OCI-LY7 (cell line): ENCODE measurements around the gene RFPL3. TPM values are rescaled to one million over a fixed set of nuclear protein-coding genes. Genes with fewer than 3 reads are reported as not detected.

Experiments
- BruUV-seq: library from RNA; stranded (reverse); fragments of 400-500 nt; replicated peaks from 2 replicates; lab custom pipeline; 2021; lab: Mats Ljungman, UMichigan
- CTCF ChIA-PET: fragments of 300-600 bp; sonication (Branson Sonifier 250); formaldehyde crosslinking; loops from one replicate; lab custom pipeline; 2022; ENCODE audit warnings: antibody characterized with exemption; ENCODE audit not compliant: unreplicated experiment; lab: Charles Lee
- POLR2A ChIA-PET: fragments of 300-600 bp; sonication (Branson Sonifier 250); formaldehyde crosslinking; loops from one replicate; lab custom pipeline; 2022; ENCODE audit warnings: antibody characterized with exemption; lab: Charles Lee
- DNase-seq: peaks from one replicate; pipeline ENCODE4 v3.0.0-alpha.2; 2015; ENCODE audit warnings: low spot score
- H2AFZ ChIP-seq: fragments of 200-600 bp; sonication (generic), shearing (Covaris generic); 2 replicates; pipeline ENCODE4 v1.6.1; 2014; ENCODE audit warnings: mild to moderate bottlenecking, antibody characterized with exemption, low read length, moderate library complexity
- H3K27ac ChIP-seq: fragments of 200-600 bp; sonication (generic); 2 replicates; pipeline ENCODE4 v1.5.1; 2014; ENCODE audit warnings: mixed run types, low read depth, mild to moderate bottlenecking, moderate library complexity, low read length, inconsistent platforms; ENCODE audit not compliant: poor library complexity, severe bottlenecking
- H3K36me3 ChIP-seq: fragments of 200-600 bp; sonication (generic); 2 replicates; pipeline ENCODE4 v1.6.1; 2014; ENCODE audit warnings: mild to moderate bottlenecking, antibody characterized with exemption, low read length, moderate library complexity, mixed read lengths; ENCODE audit not compliant: insufficient read depth
- H3K4me1 ChIP-seq: fragments of 200-600 bp; sonication (generic); 2 replicates; pipeline ENCODE4 v1.5.1; 2014; ENCODE audit warnings: mild to moderate bottlenecking, low read length; ENCODE audit not compliant: insufficient read depth, poor library complexity, severe bottlenecking
- H3K4me2 ChIP-seq: fragments of 200-600 bp; sonication (generic); 2 replicates; pipeline ENCODE4 v1.6.1; 2014; ENCODE audit warnings: mild to moderate bottlenecking, low read length
- H3K4me3 ChIP-seq: fragments of 200-600 bp; sonication (generic); 2 replicates; pipeline ENCODE4 v1.5.1; 2014; ENCODE audit warnings: mild to moderate bottlenecking, low read depth, low read length; ENCODE audit not compliant: poor library complexity, severe bottlenecking
- H3K79me2 ChIP-seq: fragments of 200-600 bp; sonication (generic); 2 replicates; pipeline ENCODE4 v1.6.1; 2016; ENCODE audit warnings: low read depth, mild to moderate bottlenecking, low read length, moderate library complexity, mixed read lengths; ENCODE audit not compliant: insufficient read depth
- H3K9me2 ChIP-seq: fragments of 200-600 bp; sonication (generic); 2 replicates; pipeline ENCODE4 v1.6.1; 2016; ENCODE audit warnings: mild to moderate bottlenecking, low read length, mixed read lengths; ENCODE audit not compliant: insufficient read depth
- H3K9me3 ChIP-seq: fragments of 200-600 bp; sonication (generic); 2 replicates; pipeline ENCODE4 v1.6.1; 2014; ENCODE audit warnings: mild to moderate bottlenecking, mixed run types, low read length, mixed read lengths
- H4K20me1 ChIP-seq: fragments of 200-600 bp; sonication (generic); 2 replicates; pipeline ENCODE4 v1.6.1; 2014; ENCODE audit warnings: mild to moderate bottlenecking, antibody characterized with exemption, low read length, moderate library complexity, mixed read lengths; ENCODE audit not compliant: insufficient read depth
- EZH2phosphoT487 ChIP-seq: fragments of 200-600 bp; sonication (generic); IDR thresholded peaks from 2 replicates; pipeline ENCODE4 v1.6.1; 2018; ENCODE audit warnings: low read depth, borderline replicate concordance, mild to moderate bottlenecking, mixed run types, antibody characterized with exemption, low read length, moderate library complexity, mixed read lengths
- intact Hi-C: fragments of 100-400 bp; cut with micrococcal nuclease; formaldehyde crosslinking; loops from one replicate; pipeline ENCODE4 v1.10.0; 2022; ENCODE audit not compliant: unreplicated experiment
- total RNA-seq, 2 experiments: library from RNA; depleted of rRNA in 1 of 2; stranded (reverse); fragments of >200 nt in 1 of 2; shearing (Covaris generic) in 1 of 2; gene quantifications; 2 replicates each; pipeline ENCODE4 v1.2.3, GENCODE V29; 2014 to 2022
- TF ChIP-seq, protein P1 (sequence below): fragments of 200-600 bp; sonication (generic); conservative IDR thresholded peaks from 2 replicates; pipeline ENCODE4 v1.5.1; 2014; ENCODE audit warnings: mild to moderate bottlenecking, antibody characterized with exemption, low read length, moderate library complexity, mixed read lengths

RFPL3 gene
- total RNA-seq, 2 experiments from 2014 or later: not detected

DNA sequence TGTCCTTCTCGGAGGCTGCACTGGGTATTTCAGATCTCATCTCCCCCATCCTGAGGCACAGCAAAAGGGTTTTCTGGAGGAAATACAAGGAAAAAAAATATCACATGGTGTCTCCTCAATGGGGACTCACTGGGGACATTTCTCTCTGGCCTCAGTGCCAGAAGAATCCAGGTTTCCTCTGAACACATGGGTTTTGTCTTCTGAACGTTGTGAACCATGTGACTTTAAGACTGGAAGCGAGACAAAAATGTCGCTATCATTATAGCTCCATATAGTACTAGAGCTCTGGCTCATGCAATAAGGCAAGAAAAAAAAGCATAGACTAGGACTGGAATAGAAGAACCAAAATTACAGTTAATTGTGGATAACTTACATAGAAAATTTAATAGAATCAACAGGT is 44.9 kb upstream of the RFPL3 start:
- Histone ChIP-seq H3K79me2 (no peaks in the 10 kb centered on the region), H4K20me1 (no peaks in the 10 kb centered on the region), H3K4me1 (no peaks in the 10 kb centered on the region), H2AFZ (no peak overlapping the region), H3K4me2 (no peak overlapping the region), H3K27ac (no peak overlapping the region), H3K9me2 (no peaks in the 10 kb centered on the region), H3K9me3 (no peaks in the 10 kb centered on the region), H3K36me3 (no peaks in the 10 kb centered on the region), H3K4me3 (no peak overlapping the region)
- no TSS peak for BruUV-seq
- ChIA-PET POLR2A (no interaction called here), CTCF (no interaction called here)
- no peak for DNase-seq
- intact Hi-C loops: no loop called here
- TF ChIP-seq, protein P1, sequence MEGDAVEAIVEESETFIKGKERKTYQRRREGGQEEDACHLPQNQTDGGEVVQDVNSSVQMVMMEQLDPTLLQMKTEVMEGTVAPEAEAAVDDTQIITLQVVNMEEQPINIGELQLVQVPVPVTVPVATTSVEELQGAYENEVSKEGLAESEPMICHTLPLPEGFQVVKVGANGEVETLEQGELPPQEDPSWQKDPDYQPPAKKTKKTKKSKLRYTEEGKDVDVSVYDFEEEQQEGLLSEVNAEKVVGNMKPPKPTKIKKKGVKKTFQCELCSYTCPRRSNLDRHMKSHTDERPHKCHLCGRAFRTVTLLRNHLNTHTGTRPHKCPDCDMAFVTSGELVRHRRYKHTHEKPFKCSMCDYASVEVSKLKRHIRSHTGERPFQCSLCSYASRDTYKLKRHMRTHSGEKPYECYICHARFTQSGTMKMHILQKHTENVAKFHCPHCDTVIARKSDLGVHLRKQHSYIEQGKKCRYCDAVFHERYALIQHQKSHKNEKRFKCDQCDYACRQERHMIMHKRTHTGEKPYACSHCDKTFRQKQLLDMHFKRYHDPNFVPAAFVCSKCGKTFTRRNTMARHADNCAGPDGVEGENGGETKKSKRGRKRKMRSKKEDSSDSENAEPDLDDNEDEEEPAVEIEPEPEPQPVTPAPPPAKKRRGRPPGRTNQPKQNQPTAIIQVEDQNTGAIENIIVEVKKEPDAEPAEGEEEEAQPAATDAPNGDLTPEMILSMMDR: no peak
- no peak for TF ChIP-seq EZH2phosphoT487

GRCh38 chr22:32313532-32313931 is 44.1 kb upstream of the RFPL3 start:
- Histone ChIP-seq H3K4me3 (no peak overlapping the region), H3K9me3 (no peaks in the 10 kb centered on the region), H3K9me2 (no peaks in the 10 kb centered on the region), H3K36me3 (no peaks in the 10 kb centered on the region), H2AFZ (no peak overlapping the region), H3K4me2 (no peak overlapping the region), H3K27ac (no peak overlapping the region), H4K20me1 (no peaks in the 10 kb centered on the region), H3K79me2 (no peaks in the 10 kb centered on the region), H3K4me1 (no peaks in the 10 kb centered on the region)
- intact Hi-C loops: no loop called here
- no TSS peak for BruUV-seq
- no peak for DNase-seq
- POLR2A ChIA-PET: no interaction called here
- TF ChIP-seq EZH2phosphoT487: no peak
- TF ChIP-seq, protein P1: no peak
- CTCF ChIA-PET: no interaction called here

GRCh38 chr22:32317524-32317923 is 40.1 kb upstream of the RFPL3 start:
- TF ChIP-seq, protein P1: no peak
- TF ChIP-seq EZH2phosphoT487: no peak
- Histone ChIP-seq H3K4me3 (no peak overlapping the region), H3K36me3 (no peaks in the 10 kb centered on the region), H3K4me2 (no peak overlapping the region), H3K4me1 (no peaks in the 10 kb centered on the region), H3K9me3 (no peaks in the 10 kb centered on the region), H2AFZ (no peak overlapping the region), H3K27ac (no peak overlapping the region), H3K79me2 (no peaks in the 10 kb centered on the region), H3K9me2 (no peaks in the 10 kb centered on the region), H4K20me1 (no peaks in the 10 kb centered on the region)
- CTCF ChIA-PET: no interaction called here
- no peak for DNase-seq
- no TSS peak for BruUV-seq
- POLR2A ChIA-PET: no interaction called here
- intact Hi-C loops: no loop called here
